Peyer's patch (tissue), 4 donors: ENCODE results near the gene PHF21B. TPM values are rescaled to one million over a fixed set of nuclear protein-coding genes. Genes with fewer than 3 reads are reported as not detected.
A peak's percentile ranks its signal among the peaks of the same experiment; 100 is the strongest.
"Not testable (repeated sequence)": the region's sequence is repeated elsewhere in the genome, so short reads cannot be mapped to it uniquely, and the experiment has no call there.

Experiments used
- DNase-seq, 3 donors: peaks; one replicate each; pipeline ENCODE4 v3.0.0-alpha.2; 2017 to 2019
- H3K27ac ChIP-seq, 4 donors: fragments of 200-600 bp; sonication (generic); one replicate each; pipeline ENCODE4 v1.5.1; 2016 to 2019
- H3K27me3 ChIP-seq, 2 donors: fragments of 200-600 bp; sonication (generic); one replicate each; pipeline ENCODE4 v1.5.1; 2019
- H3K36me3 ChIP-seq, 3 donors: fragments of 200-600 bp; sonication (generic); one replicate each; pipeline ENCODE4 v1.5.1; 2016 to 2019
- H3K4me1 ChIP-seq, 4 donors: fragments of 200-600 bp; sonication (generic); one replicate each; pipeline ENCODE4 v1.5.1; 2016 to 2019
- H3K4me3 ChIP-seq, 4 donors: fragments of 200-600 bp; sonication (generic); 1 replicate in 3 of 4; 2 replicates in 1 of 4; pipeline ENCODE4 v1.5.1; 2016 to 2019; ENCODE audit warnings: mild to moderate bottlenecking in 1 of 4
- H3K9me3 ChIP-seq, 4 donors: fragments of 200-600 bp; sonication (generic); one replicate each; pipeline ENCODE4 v1.5.1; 2016 to 2019; ENCODE audit warnings: mild to moderate bottlenecking in 1 of 4
- POLR2A ChIP-seq, 2 donors: fragments of 450-650 bp; IDR thresholded peaks; one replicate each; pipeline ENCODE4 v1.5.1; 2017; ENCODE audit warnings: antibody characterized with exemption in 2 of 2, mild to moderate bottlenecking in 2 of 2, moderate library complexity in 2 of 2
- total RNA-seq, 4 donors: library from RNA; depleted of rRNA; stranded (reverse); fragments of >200 nt; gene quantifications; one replicate each; pipeline ENCODE4 v1.1.0, GENCODE V29; 2016
- TF ChIP-seq, protein P1 (sequence below), 6 experiments: fragments of 450-650 bp in 4 of 6; fragments of 200-600 bp in 2 of 6; sonication (generic) in 1 of 6; IDR thresholded peaks; one replicate each; pipeline ENCODE4 v1.5.1; 2017 to 2019; ENCODE audit warnings: antibody characterized with exemption in 6 of 6, mild to moderate bottlenecking in 3 of 6, moderate library complexity in 1 of 6

Gene PHF21B
- total RNA-seq, 4 donors from 2014 or later: not detected

DNA sequence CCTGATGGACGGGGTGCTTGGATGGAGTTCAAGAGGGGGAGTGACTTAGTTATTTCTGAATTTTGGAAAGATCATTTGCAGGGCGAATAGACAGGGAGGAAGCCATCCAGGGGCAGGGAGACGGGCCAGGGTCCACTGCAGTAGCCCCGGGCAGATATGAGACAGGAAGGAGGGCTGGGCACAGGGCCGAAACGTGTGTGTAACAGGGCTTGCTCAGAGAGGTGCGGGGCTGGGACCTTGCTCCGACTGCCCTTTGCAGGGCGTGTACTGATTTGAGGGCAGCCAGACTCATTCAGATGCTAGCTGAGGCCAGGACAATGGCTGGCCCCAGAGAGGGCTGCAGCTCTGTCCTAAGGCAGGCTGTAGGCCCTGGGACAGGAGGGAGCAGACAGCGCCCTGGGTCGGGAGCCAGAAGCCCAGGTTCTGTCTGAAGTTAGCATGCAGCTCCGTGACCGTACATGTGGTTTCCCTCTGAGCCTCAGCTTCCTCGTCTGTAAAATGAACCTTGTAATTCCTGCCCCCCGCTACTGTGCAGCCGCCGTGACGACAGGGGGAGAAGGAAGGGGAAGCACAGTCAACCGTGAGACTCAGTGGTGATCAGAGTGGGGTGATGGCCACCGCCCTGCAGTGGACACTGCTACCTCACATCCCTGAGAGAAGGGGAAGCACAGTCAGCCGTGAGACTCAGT lies 103.4 kb downstream of the PHF21B start:
- Histone ChIP-seq H3K36me3 (no peaks in the 10 kb centered on the region), H3K27me3 (no peaks in the 10 kb centered on the region), H3K9me3 (peaks cover 0 to 8% (median 4%) of the 10 kb centered on the region in 4 donors), H3K4me3 (no peak overlapping the region), H3K27ac (no peak overlapping the region), H3K4me1 (no peaks in the 10 kb centered on the region)
- TF ChIP-seq POLR2A (IDR thresholded peaks at IDR 0.05): no peak
- TF ChIP-seq, protein P1, sequence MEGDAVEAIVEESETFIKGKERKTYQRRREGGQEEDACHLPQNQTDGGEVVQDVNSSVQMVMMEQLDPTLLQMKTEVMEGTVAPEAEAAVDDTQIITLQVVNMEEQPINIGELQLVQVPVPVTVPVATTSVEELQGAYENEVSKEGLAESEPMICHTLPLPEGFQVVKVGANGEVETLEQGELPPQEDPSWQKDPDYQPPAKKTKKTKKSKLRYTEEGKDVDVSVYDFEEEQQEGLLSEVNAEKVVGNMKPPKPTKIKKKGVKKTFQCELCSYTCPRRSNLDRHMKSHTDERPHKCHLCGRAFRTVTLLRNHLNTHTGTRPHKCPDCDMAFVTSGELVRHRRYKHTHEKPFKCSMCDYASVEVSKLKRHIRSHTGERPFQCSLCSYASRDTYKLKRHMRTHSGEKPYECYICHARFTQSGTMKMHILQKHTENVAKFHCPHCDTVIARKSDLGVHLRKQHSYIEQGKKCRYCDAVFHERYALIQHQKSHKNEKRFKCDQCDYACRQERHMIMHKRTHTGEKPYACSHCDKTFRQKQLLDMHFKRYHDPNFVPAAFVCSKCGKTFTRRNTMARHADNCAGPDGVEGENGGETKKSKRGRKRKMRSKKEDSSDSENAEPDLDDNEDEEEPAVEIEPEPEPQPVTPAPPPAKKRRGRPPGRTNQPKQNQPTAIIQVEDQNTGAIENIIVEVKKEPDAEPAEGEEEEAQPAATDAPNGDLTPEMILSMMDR (IDR thresholded peaks at IDR 0.05): no peak
- DNase-seq: peak in 2 of 3 donors; percentile 23 to 27

DNA sequence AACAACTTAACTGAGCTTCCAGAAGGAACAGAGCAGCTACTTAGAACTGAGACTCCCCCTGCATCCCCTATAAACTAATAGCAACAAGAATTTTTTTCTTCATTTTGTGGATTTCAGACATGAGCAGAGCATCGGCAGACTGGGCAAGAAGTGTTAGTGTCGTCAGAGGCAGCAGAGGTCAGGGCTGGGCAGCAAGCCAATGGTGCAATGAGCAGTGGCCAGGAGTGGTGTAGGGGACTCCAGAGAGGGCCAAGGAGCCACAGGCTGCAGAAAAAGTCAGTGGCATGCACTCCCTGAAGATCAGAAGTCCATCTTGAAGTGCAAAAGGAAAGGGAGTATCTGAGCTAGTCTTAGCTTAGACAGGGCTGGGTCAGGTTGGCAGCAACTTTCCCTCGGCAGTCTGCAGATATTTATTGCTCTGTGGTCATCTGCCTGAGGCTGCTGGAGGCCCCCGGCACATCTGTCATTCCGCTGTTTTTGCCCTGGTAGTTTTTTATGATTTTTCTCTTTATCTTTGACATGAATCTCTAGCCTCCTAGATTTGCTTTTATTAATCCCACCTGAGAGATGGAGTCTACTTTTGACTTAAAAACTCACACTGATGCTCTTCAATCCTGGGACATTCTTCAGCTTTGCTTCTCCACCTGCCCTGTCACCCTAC lies 105.2 kb downstream of the PHF21B start:
- peaks cover 0 to 14% (median 9%) of the 10 kb centered on the region in 4 donors for H3K9me3 ChIP-seq
- H3K36me3 ChIP-seq, H3K27ac ChIP-seq, H3K4me1 ChIP-seq, H3K27me3 ChIP-seq, DNase-seq, H3K4me3 ChIP-seq: not testable (repeated sequence)

DNA sequence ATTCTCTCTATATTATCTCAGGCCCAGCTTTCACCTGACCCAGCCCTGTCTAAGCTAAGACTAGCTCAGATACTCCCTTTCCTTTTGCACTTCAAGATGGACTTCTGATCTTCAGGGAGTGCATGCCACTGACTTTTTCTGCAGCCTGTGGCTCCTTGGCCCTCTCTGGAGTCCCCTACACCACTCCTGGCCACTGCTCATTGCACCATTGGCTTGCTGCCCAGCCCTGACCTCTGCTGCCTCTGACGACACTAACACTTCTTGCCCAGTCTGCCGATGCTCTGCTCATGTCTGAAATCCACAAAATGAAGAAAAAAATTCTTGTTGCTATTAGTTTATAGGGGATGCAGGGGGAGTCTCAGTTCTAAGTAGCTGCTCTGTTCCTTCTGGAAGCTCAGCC lies 106.6 kb downstream of the PHF21B start:
- not testable (repeated sequence) for H3K27me3 ChIP-seq, H3K4me3 ChIP-seq, H3K27ac ChIP-seq, H3K4me1 ChIP-seq, H3K36me3 ChIP-seq, DNase-seq
- peaks cover 0 to 14% (median 9%) of the 10 kb centered on the region in 4 donors for H3K9me3 ChIP-seq

DNA sequence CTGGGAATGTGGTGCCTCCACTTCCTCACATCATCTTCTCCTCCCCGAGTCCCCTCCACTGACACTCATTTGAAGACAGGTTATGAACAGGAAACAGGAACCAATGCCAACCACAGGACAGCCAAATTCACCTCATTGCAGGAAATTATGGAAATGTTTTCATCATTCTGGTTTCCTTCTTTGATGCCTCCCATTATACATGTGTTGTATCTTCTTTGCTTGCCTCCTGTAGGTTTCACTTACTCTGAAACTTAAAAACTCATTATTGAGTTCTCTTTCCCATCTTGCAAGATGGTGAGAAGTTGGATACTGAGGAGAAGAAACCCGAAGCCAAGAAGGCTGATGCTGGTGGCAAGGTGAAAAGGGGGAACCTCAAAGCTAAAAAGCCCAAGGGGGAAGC lies 108.5 kb downstream of the PHF21B start:
- no peaks in the 10 kb centered on the region for H3K36me3 ChIP-seq
- no peaks in the 10 kb centered on the region for H3K27me3 ChIP-seq
- TF ChIP-seq, protein P1 (IDR thresholded peaks at IDR 0.05): no peak
- no peak for TF ChIP-seq POLR2A (IDR thresholded peaks at IDR 0.05)
- no peak overlapping the region for H3K4me3 ChIP-seq
- H3K4me1 ChIP-seq: no peaks in the 10 kb centered on the region
- DNase-seq: no peak
- no peak overlapping the region for H3K27ac ChIP-seq
- H3K9me3 ChIP-seq: peaks cover 0 to 14% (median 9%) of the 10 kb centered on the region in 4 donors

DNA sequence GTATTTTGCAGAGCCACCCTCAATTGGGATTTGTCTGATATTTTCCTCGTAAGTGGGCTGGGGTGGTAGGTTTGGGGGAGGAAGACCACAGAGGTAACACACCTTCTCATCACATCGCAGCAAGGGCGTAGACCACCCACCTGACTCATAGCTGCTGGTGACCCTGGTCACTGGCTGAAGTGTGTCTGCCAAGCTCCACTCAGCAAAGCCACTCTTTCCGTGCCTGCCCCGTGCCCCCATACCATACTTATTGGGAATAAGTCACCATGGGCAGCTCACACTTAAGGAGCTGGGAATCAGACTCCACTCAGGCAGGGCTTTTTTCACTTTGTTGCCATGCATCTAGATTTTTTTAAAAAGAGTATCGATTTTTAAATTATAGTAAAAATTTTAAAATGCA lies 111.6 kb downstream of the PHF21B start:
- H3K4me3 ChIP-seq: no peak overlapping the region
- no peaks in the 10 kb centered on the region for H3K27me3 ChIP-seq
- H3K27ac ChIP-seq: no peak overlapping the region
- H3K4me1 ChIP-seq: no peaks in the 10 kb centered on the region
- TF ChIP-seq, protein P1 (IDR thresholded peaks at IDR 0.05): no peak
- TF ChIP-seq POLR2A (IDR thresholded peaks at IDR 0.05): no peak
- DNase-seq: peak in 1 of 3 donors; percentile 13
- peaks cover 0 to 14% (median 8%) of the 10 kb centered on the region in 4 donors for H3K9me3 ChIP-seq
- no peaks in the 10 kb centered on the region for H3K36me3 ChIP-seq

DNA sequence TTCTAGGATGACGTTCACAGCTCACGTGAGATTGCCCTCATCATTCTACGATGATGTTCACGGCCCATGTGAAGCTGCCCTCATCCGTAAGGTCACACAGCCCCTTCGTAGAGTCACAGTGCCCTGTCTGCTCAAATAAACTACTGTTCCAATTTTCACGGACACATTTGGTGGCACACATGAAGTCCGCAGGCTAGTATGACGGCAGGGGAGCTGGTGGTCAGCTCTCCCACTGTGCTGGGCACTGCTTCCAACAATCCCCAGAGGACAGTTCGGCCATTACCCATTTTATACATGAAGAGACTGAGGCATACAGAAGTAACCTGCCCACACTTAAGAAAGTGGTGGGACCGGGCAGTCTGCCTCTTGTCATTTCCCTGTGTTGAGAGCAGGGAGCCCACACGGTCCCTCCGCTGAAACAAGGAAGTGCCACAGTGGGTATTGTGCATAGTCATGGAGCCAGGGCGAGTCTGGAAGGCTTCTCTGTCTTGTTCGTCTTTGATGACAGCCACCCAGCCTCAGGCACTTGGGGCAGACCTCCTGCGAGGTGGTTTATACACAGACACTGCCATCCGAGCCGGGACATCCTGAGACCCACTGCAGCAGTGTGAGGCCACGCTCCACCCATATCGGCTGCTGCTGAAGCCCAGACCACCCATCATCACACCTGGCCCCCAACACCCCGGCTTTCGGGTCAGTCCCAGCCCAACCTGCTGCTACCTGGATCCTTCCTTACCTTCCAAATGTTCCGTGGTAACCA lies 114.3 kb downstream of the PHF21B start:
- no peaks in the 10 kb centered on the region for H3K9me3 ChIP-seq
- no peak overlapping the region for H3K4me3 ChIP-seq
- no peak overlapping the region for H3K27ac ChIP-seq
- H3K36me3 ChIP-seq: no peaks in the 10 kb centered on the region
- H3K27me3 ChIP-seq: no peaks in the 10 kb centered on the region
- peak in 1 of 3 donors; percentile 21 for DNase-seq
- H3K4me1 ChIP-seq: no peaks in the 10 kb centered on the region
- TF ChIP-seq POLR2A (IDR thresholded peaks at IDR 0.05): no peak
- TF ChIP-seq, protein P1 (IDR thresholded peaks at IDR 0.05): no peak
